GM19455 (cell line): ENCODE data around the gene EVC.
"Not testable (repeated sequence)": the region's sequence is repeated elsewhere in the genome, so short reads cannot be mapped to it uniquely, and the experiment has no call there.

Source experiments
- ATAC-seq: cut with Tn5 transposase; IDR thresholded peaks from one replicate; pipeline ENCODE4 v1.9.1; 2021; ENCODE audit not compliant: unreplicated experiment

The EVC gene

DNA sequence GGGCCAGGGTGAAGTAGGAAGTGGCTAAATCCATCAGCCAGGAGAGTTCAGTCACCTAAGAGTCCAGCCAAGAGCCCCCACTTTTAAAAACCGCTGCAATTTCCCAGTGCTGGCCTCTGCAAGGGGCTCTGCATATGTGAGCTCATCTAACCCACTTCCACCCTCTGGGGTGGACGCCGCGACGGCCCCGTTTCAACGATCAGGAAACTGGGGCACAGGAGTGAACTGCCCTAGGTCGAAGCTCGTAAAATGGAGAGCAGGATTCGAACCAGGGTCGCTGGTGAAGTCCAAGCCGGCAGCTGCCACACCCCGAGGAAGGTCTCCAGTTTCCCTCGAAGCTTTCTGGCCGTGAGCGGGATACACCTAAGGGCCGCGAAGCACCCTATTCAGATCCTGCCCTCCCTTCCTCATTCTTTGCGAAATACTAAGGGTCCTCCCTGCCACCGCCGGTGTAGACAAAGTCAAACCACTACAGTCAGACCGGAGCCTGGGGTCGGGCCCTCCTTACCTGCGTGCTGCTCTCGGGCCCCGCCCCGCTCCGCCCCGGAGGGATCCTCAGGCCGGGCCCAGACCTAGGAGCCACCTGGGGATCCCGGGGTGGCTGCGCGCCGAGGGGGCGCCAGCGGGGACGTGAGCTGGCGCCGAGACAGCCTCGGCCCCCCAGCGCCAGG is 3.1 kb upstream of the EVC start:
- ATAC-seq = no peak

DNA sequence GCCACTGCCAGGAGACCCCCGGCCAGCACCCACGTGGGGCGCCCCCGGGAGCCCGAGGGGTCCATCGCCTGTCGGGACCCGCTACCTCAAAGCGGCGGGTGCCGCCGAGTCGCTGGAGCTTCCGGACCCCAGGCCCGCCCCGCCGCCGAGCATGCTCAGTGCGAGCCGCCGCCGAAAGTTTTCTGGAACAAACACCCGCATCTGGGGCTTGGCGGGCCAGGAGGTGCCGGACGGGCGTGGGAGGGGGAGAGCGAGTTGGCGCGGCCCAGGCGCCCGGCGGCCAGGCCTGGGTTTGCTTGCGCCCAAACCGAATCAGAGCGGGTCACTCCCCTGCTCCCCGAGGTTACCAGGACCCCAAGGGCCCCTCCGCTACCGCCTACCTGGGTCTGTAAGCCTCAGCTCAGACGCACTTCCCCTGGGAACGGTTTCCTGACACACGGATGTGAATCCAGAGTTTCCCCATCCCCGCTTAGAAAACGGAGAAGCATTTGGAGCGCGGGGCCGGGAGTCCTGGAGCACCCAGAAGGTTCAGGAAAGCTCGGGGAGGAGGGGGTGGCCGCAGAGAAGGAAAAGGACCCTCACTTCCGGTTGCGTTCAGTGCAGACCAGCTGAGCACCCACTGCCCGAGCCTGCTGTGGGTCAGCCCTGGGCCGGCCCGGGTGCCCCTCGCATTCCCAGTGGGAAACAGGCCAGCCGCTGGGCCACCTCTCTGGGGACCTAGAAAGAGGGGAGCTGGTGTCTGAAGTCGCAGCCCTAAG is 2.4 kb upstream of the EVC start, which contains the start of gene EVC2:
EVC2 (minus strand) TSS at position 111 of the 758 bp plus-strand sequence; CDS start at position 65, 46 bp downstream.
- no peak for ATAC-seq

DNA sequence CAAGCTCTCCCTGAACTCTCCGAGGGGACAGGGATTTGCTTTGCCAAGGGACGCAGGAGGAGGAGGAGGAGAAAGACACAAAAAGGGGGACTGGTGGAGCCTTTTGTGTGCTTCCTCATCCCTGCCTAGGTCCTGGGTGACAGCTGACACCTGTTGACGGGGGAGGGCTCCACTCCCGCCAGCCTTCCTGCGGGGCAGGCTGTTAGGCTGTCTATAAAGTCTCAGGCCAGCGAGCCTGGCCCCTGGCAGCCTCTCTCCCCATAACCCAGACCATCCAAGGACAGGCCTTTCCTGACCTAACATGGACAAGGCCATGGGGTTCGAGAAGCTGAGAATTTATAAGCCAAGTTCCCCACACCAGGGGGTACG is 1.8 kb upstream of the EVC start:
- no peak for ATAC-seq

DNA sequence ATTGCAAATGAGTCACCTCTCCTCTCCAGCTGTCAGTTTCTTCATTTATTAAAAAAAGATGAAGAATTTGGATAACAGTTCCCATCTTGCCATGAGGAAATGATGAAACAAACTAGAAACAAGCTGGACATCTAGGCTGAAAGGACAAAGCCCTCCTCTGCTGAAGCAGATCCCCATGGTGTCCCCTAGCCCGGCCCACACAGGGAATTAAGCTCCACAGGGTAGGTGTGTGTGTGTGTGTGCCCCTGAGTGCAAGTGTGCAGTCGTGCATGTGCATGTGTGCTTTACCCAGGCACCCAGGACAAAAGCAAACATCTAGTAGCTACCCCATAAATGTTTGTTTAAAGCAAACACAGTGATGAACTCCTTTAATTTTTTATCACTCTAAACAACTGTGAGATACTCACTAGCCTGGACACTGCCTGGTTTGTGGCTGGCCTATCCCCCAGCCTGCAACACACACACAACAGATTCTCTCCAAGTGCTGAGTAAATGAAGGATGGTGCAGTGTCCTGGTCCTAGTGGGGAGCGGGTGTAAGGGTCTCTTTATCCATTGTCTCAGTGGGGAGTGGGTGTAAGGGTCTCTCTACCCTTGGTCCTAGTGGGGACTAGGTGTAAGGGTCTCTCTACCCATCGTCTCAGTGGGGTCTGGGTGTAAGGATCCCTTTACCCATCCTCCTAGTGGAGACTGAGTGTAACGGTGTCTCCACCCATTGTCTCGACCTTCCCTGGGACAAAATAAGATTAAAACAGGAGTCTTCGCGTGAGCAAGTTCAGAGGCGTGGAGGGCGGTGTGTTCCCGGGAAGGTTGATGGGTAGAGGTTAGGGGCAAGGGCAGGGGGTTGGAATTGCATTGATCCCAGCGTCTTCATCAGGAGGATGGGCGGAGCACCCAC is 688 bp upstream of the EVC start:
- ATAC-seq = no peak

DNA sequence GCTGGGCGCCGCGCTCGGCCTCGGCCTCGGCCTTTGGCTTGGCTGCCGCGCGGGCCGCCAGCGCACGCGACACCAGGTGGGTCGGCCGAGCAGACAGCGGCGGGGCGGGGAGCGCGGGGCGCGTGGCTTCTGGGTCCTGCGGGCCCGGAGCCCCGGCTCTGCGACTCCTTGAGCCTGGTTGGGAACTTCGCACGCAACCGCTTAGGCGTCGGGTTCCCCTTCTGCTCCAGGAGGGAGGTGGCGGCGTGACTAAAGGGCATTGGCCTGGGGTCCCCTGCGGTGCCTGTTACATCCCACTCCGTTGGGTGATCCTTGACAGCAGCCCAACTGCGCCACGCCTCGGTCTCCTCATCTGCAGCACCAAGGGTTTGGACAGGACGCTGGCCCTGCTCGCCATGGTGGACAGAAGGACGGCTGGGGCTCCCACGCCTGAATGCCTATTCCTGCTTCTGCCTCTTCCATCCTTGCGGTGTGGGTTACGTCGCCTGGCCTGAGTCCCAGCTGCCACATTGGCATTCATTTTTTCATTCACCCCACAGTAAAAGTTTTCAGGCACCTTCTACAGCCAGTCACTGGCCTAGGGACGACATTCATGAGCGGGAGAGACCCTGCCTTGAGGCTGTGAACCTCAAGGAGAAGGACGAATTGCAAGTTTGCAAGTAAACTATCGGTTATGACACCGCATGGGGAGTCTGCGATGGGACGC is 631 bp downstream of the EVC start:
- ATAC-seq = no peak

DNA sequence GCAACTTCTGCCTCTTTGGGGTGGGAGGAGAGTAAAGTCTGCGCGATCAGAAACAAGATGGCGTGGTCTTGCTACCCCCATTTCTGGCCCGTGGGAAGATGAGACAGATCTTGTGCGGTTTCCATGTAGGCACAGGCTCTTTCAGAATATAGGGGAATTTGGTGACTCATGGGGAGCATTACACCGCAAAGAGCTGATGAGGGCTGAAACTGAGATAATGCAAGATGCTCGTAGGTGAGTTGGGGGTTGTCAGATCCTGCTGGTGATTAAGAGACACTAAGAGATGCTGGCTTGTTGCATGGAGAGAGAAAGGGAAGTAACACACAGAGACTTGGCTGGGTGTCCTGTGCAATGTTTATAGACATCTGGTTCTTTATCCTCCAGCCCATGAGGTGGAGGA is 1.5 kb downstream of the EVC start:
- no peak for ATAC-seq

DNA sequence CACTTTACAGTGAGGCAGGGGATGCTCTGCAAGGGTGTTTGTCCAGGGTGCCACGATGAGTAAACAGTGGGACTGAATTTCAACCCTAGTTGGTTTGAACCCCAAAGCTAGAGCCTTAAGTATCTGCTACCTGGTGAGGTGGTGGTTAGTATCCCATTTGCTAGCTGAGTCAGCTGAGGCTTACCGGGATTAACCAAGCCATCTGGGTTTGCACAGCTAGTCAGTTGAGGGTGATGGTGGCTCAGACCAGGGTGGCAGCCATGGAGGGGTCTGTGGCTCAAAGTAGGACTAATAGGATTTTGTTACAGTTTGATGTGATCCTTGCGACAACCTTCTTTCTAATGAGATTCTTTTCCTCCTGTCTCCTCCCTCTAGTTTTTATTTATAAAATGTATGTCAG is 1.9 kb downstream of the EVC start:
- no peak for ATAC-seq

DNA sequence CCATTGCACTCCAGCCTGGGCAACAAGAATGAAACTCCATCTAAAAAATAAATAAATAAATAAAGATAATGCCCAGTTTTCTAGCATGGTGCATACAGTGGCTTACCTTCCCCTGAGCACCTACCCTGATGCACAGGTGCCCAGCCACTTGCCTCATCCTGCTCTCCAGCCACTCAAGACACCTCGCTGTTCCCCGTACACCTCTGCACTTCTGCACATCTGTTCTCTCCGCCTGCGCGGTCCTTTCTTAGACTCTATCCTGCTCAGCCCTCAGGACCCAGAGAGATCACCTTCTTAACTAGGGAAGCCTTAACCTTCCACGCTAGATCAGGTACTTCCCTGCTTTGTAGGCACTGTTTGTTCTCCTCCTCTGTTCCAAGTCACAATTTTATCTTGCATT is 2.9 kb downstream of the EVC start:
- ATAC-seq = no peak

DNA sequence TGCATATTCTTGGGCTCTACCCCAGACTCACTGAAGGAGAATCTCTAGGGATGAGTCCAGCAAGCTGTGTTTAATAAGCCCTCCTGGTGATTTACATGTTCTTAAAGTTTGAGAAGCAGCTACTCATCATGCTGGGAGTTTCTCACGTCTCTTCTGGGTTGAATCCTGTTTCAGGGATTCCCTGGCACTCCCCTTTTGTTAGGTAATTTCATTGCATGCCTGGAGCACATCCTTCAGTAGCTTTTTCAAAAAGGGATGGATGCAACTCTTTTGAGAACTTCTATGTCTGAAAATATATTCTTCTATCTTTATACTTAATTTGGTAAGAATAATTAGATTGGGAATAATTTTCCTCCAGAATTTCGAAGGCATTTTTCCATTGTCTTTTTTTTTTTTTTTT is 4.4 kb downstream of the EVC start:
- ATAC-seq = no peak

DNA sequence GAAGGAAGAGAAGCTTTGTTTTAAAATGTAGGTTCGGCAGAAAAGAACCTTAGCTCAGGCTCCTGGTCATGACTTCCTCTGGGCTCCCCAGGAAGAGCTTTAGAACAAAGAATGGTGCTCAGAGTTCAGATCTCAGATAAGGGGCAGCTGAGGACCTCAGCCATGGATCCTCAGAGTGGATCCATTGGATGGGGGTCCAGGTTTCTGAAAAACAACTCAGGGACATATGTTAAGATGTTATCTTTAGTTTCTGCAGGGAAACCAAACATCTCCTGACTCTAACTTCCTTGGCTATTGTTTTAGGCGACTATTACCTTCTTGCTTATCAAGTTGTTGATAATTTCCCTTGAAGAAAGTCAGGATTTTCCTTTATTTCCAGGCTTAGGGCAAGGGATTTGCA is 5.4 kb downstream of the EVC start:
- no peak for ATAC-seq

DNA sequence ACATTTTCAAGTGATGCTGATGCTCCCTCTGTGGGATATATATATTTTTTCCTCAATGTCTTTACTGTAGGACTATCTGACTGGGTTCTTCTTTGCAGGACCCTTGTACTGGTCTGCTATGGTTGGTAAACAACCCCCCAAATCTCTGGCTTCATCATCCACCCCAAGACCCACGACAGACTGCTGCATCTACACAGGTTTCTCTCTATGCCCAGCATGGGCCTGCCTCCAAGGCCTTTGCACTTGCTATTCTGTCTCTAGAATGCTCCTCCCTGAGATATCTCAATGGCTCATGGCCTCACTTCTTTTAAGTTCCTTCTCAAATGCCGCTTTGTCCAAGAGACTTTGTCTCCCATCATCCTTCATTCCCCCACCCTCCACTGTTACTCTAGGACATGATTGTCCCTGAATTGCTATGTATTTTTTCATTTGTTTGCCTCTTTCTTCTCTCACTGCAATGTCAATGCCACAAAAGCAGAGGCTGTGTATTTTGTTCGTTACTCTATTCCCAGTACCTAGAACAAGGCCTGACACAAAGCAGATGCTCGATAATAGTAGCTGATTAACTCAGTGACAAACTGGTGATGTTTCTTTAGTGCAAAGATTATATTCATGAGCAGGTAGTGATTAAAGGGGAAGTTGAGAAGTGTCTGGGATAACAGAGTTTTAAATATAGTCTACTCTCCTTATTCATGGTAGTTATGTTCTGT is 6.6 kb downstream of the EVC start:
- ATAC-seq = no peak

DNA sequence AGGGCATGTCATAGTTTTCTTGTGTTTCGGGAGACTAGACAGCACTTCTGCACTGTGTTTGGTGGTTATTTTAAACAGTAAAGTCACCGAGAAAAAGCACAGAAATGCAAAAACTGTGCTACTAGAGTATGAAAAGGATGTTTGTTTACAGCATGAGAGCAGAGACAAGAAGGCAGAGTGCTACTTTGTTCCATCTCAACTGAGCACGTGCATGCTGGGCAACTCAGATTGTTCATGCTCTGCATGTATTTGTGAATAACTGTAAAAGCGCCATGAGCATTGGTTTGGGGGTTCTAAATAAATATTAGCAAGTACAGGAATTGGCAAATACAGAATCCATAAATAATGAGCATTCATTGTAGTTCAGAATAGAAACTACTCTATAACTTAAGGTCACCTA is 7.4 kb downstream of the EVC start:
- no peak for ATAC-seq

DNA sequence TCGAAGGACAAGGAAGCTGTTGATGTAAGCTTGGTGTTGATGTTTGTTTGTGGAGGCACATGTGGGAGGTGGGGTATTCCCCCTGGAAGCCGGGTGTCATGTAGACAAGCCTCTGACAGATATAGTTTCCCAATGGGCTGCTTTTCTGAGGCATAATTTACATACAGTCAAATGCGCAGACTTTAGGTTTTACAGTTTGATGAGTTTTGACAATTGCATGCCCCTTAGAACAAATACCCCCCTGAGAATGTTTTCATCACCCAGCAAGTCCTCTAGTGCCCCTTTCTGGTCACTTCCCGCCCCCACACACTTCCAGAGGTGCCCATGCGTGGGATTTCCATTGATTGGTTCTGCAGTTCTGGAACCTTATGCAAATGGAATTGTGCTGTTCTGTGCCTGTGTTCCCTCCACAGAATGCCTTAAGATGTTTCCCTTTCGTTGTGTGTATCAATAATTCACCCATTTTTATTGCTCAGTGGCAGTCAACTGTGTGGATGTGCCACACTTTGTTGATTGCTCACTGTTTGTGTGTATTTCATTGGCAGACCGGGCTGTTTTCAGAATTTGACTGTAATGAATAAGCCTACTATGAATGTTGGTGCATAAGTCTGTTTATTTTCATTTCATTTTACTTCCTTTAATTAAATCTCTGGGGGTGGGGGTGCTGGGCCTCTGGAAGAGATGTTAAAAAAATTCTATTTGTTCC is 8.5 kb downstream of the EVC start:
- no peak for ATAC-seq

DNA sequence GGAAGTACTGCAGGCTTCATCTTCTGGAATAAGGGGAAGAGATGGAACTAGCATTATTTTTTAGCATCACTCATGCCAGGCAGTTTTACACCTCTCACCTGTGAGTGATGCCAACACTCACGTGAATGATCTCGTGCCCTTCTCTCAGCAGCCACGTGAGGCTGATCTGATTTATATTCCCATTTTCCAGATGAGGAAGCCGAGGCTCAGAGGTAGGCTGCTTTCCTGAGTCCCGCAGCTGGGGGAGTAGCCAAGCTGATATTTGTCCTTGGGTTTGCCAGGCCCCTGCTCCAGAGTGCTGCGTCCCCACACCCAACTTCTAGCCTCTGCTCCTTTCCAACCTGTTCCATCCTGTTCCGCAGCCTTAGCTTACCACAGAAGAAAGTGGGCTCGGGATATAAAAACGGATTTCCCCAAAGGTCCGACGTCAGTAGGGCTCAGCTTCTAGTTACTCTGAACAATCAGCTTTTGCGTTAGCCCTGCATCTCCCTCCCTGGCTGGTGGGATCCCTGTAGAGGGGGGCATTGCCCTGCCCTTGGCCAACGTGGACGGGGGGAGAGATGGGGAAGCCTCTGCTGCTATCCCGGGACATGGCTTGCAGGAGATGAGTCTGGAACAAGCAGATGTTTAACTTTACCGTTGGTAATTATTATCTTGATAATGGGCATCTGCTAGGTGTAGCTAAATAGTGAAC is 9.3 kb downstream of the EVC start:
- no peak for ATAC-seq

DNA sequence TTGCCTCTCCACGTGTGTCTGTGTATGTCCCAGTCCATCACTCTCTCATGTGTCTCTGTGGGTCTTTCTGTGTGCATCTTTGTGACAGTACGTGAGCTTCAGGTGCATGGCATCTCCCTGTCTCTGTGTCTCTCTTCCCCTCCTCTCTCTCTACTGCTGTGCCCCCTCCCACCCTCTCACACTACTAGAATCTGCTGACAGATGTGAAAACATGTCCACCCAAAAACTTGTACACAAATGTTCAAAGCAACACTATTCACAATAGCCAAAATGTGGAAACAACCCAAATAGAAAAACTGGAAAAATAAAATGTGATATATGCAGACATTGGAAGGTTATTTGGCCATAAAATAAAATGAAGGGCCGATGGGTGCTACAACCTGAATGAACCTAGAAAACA is 10.0 kb downstream of the EVC start:
- no peak for ATAC-seq

DNA sequence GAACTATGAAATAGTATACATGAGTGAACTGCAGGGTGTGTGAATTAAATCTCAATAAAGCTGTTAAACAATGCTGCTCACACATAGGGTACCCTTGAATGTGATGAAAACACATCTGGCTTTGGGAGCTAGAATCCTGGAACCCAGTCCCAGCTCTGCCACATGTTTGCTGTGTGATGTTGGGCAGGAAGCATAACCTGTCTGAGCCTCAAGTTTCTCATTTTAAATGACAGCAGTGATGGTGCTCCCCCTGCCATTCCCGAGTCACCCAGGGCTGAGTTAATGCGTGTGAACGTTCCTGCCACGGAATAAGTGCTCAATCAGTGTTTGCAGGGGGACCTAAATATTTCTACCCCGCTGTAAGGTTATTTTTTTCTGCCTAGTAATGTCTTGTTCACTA is 10.9 kb downstream of the EVC start:
- no peak for ATAC-seq

DNA sequence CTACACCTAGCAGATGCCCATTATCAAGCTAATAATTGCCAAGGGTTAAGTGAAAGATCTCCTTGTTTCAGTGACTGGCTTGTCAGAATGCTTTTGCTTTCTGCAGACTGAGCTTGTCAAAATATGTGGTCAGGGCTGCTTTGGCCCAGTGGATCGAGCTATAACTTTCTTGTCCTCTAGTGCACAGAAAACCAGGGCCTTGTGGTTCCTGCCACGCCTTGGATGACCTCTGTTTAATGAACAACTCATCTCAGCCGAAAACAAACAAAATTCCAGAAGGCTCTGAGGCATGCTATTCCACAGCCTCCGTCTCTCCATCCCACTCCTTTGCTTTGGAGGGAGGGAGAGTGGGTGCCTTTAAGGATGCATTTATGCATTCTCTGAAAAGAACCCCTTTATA is 11.3 kb downstream of the EVC start:
- ATAC-seq = no peak

DNA sequence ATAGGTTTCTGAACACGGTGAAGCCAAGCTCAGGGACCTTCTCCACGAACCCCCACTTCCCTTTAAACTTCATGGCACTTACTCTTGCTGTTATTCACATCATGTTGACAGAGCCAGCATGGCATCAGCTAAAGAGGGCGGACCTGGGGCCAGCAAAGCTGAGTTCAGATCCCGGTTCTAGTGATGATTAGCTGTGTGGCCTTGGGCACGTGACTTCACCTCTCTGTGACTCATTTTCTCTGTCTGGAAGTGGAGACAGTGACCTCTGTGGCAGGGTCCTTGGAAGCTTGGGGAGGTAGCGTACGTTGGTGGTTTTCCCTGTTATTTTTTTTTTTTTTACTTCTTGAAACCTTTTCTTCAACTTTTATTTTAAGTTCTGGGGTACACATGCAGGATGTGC is 13.4 kb downstream of the EVC start:
- no peak for ATAC-seq

DNA sequence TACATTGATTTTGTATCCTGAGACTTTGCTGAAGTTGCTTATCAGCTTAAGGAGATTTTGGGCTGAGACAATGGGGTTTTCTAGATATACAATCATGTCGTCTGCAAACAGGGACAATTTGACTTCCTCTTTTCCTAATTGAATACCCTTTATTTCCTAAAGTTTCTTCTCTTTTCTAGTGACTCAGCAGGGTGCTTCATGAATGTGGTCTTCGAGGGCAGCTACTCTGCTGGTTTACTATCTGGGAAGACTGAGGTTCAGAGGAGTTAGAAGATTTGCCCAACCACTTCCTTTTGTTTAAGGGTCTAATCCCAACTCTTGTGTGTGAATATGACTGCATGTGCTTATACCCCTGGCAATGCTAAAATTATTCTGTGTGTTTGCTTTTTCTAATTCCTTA is 17.4 kb downstream of the EVC start:
- ATAC-seq = not testable (repeated sequence)
